ENCODE data around the gene NSD1.

DNA sequence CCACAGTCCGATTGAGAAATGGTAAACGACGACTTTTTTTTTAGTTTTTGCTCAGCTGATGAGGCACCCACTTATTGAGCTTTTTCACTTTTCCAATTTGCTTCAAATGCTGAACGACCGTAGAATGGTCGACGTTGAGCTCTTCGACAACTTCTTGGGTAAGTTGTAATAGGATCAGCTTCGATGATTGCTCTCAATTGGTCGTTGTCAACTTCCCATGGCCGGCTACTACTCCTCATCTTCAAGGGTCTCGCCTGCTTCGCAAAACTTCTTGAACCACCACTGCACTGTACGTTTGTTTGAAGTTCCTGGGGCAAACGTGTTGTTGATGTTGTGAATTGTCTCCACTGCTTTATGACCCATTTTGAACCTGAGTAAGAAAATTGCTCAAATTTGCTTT lies 35.7 kb downstream of the NSD1 start:
- TF ChIP-seq, protein P1, sequence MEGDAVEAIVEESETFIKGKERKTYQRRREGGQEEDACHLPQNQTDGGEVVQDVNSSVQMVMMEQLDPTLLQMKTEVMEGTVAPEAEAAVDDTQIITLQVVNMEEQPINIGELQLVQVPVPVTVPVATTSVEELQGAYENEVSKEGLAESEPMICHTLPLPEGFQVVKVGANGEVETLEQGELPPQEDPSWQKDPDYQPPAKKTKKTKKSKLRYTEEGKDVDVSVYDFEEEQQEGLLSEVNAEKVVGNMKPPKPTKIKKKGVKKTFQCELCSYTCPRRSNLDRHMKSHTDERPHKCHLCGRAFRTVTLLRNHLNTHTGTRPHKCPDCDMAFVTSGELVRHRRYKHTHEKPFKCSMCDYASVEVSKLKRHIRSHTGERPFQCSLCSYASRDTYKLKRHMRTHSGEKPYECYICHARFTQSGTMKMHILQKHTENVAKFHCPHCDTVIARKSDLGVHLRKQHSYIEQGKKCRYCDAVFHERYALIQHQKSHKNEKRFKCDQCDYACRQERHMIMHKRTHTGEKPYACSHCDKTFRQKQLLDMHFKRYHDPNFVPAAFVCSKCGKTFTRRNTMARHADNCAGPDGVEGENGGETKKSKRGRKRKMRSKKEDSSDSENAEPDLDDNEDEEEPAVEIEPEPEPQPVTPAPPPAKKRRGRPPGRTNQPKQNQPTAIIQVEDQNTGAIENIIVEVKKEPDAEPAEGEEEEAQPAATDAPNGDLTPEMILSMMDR (IDR thresholded peaks at IDR 0.05 in 2 of 3, conservative IDR thresholded peaks at IDR 0.05 in 1 of 3; ENCODE audit: control insufficient read depth in 2 of 3, extremely low read depth in 1 of 3, insufficient read depth in 1 of 3, low read depth in 3 of 3, low read length in 3 of 3) = no peak
- no peak for TF ChIP-seq EGR1 (IDR thresholded peaks at IDR 0.05; ENCODE audit: borderline replicate concordance in 1 of 2, low read depth in 2 of 2, low read length in 2 of 2)
- TF ChIP-seq ATF3 (IDR thresholded peaks at IDR 0.05; ENCODE audit: borderline replicate concordance, extremely low read depth, low read depth, low read length) = no peak
- TF ChIP-seq EP300 (IDR thresholded peaks at IDR 0.05; ENCODE audit: borderline replicate concordance in 1 of 2, control insufficient read depth in 1 of 2, low read depth in 2 of 2, low read length in 2 of 2) = no peak
- TF ChIP-seq SREBF1 (IDR thresholded peaks at IDR 0.05; ENCODE audit: low read length) = no peak
- TF ChIP-seq HCFC1 (IDR thresholded peaks at IDR 0.05; ENCODE audit: low read length) = no peak
- TF ChIP-seq CHD2 (IDR thresholded peaks at IDR 0.05; ENCODE audit: borderline replicate concordance, low read depth, low read length) = no peak
- no peak for TF ChIP-seq JUNB (IDR thresholded peaks at IDR 0.05)
- TF ChIP-seq, protein P2, sequence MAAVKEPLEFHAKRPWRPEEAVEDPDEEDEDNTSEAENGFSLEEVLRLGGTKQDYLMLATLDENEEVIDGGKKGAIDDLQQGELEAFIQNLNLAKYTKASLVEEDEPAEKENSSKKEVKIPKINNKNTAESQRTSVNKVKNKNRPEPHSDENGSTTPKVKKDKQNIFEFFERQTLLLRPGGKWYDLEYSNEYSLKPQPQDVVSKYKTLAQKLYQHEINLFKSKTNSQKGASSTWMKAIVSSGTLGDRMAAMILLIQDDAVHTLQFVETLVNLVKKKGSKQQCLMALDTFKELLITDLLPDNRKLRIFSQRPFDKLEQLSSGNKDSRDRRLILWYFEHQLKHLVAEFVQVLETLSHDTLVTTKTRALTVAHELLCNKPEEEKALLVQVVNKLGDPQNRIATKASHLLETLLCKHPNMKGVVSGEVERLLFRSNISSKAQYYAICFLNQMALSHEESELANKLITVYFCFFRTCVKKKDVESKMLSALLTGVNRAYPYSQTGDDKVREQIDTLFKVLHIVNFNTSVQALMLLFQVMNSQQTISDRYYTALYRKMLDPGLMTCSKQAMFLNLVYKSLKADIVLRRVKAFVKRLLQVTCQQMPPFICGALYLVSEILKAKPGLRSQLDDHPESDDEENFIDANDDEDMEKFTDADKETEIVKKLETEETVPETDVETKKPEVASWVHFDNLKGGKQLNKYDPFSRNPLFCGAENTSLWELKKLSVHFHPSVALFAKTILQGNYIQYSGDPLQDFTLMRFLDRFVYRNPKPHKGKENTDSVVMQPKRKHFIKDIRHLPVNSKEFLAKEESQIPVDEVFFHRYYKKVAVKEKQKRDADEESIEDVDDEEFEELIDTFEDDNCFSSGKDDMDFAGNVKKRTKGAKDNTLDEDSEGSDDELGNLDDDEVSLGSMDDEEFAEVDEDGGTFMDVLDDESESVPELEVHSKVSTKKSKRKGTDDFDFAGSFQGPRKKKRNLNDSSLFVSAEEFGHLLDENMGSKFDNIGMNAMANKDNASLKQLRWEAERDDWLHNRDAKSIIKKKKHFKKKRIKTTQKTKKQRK (IDR thresholded peaks at IDR 0.05; ENCODE audit: low read depth, low read length) = no peak
- no peak for TF ChIP-seq MXI1 (IDR thresholded peaks at IDR 0.05; ENCODE audit: low read depth, low read length)
- TF ChIP-seq CEBPB (IDR thresholded peaks at IDR 0.05; ENCODE audit: borderline replicate concordance in 1 of 2, low read depth in 2 of 2, low read length in 2 of 2) = no peak
